Panc1 (cell line): ENCODE measurements around the gene MTSS2. TPM values are rescaled to one million over a fixed set of nuclear protein-coding genes. Genes with fewer than 3 reads are reported as not detected.

ENCODE experiments used
- ATAC-seq: fragments of 200-7000 bp; cut with Tn5 transposase; 2 replicates; pipeline ENCODE4 v1.9.1; 2020; ENCODE audit warnings: mild to moderate bottlenecking, moderate library complexity
- BruUV-seq: library from RNA; stranded (reverse); fragments of 400-500 nt; replicated peaks from 2 replicates; lab custom pipeline; 2021; lab: Mats Ljungman, UMichigan
- CTCF ChIA-PET: fragments of 300-600 bp; sonication (Branson Sonifier 250); formaldehyde crosslinking; loops from one replicate; lab custom pipeline; 2022; ENCODE audit warnings: antibody characterized with exemption; lab: Charles Lee
- POLR2A ChIA-PET: fragments of 300-600 bp; sonication (Branson Sonifier 250); formaldehyde crosslinking; loops from one replicate; lab custom pipeline; 2022; ENCODE audit warnings: antibody characterized with exemption; lab: Charles Lee
- DNase-seq: peaks from one replicate; pipeline ENCODE4 v3.0.0-alpha.2; 2010; ENCODE audit warnings: low read depth, low spot score
- H3K27ac ChIP-seq: 2 replicates; pipeline ENCODE4 v1.5.1; 2011; ENCODE audit warnings: mild to moderate bottlenecking, low read length, inconsistent platforms
- H3K27me3 ChIP-seq: fragments of 200-500 bp; sonication (Bioruptor generic); 2 replicates; pipeline ENCODE4 v1.6.0; 2014; ENCODE audit warnings: low read length, inconsistent platforms; ENCODE audit not compliant: control insufficient read depth, insufficient read depth
- H3K36me3 ChIP-seq: fragments of 200-500 bp; sonication (Bioruptor generic); 2 replicates; pipeline ENCODE4 v1.5.1; 2014; ENCODE audit warnings: inconsistent platforms, mild to moderate bottlenecking, low read length, moderate library complexity; ENCODE audit not compliant: control insufficient read depth, insufficient read depth
- H3K4me1 ChIP-seq: 2 replicates; pipeline ENCODE4 v1.5.1; 2011; ENCODE audit warnings: inconsistent platforms, mild to moderate bottlenecking, low read length, moderate library complexity; ENCODE audit not compliant: control insufficient read depth, insufficient read depth
- H3K4me3 ChIP-seq, 2 experiments: 2 replicates each; pipeline ENCODE4 v1.5.1; 2011 to 2012; ENCODE audit warnings: low read depth in 2 of 2, low read length in 2 of 2, mild to moderate bottlenecking in 2 of 2, inconsistent platforms in 1 of 2, moderate library complexity in 1 of 2
- H3K9me3 ChIP-seq: fragments of 200-500 bp; sonication (Bioruptor generic); 2 replicates; pipeline ENCODE4 v1.5.1; 2014; ENCODE audit warnings: low read depth, mild to moderate bottlenecking, inconsistent platforms, low read length, moderate library complexity; ENCODE audit not compliant: control insufficient read depth, insufficient read depth
- CTCF ChIP-seq: fragments of 450-650 bp; IDR thresholded peaks from 2 replicates; pipeline ENCODE4 v1.5.1; 2017; ENCODE audit warnings: mild to moderate bottlenecking
- POLR2AphosphoS5 ChIP-seq: IDR thresholded peaks from 2 replicates; pipeline ENCODE4 v1.6.1; 2012; ENCODE audit warnings: mild to moderate bottlenecking, low read depth, low read length, moderate library complexity
- REST ChIP-seq, 2 experiments: IDR thresholded peaks; 2 replicates each; pipeline ENCODE4 v1.6.1; 2011 to 2012; ENCODE audit warnings: low read depth in 2 of 2, control low read depth in 1 of 2, low read length in 1 of 2, mild to moderate bottlenecking in 1 of 2, moderate library complexity in 1 of 2; ENCODE audit not compliant: insufficient read depth in 1 of 2
- SIN3A ChIP-seq: IDR thresholded peaks from 2 replicates; pipeline ENCODE4 v1.6.1; 2012; ENCODE audit warnings: low read depth, mild to moderate bottlenecking, low read length, moderate library complexity, borderline replicate concordance; ENCODE audit not compliant: insufficient read depth
- TCF7L2 ChIP-seq: IDR thresholded peaks from 2 replicates; pipeline ENCODE4 v1.6.1; 2011; ENCODE audit warnings: mild to moderate bottlenecking, low read depth, low read length, inconsistent platforms
- in situ Hi-C: cut with HindIII; loops from 2 replicates; pipeline ENCODE4 v1.10.0; 2016; ENCODE audit warnings: low sequenced_read_pairs, low pct_unique_long_range_greater_than_20kb
- intact Hi-C: fragments of 100-400 bp; cut with micrococcal nuclease; formaldehyde crosslinking; loops from one replicate; pipeline ENCODE4 v1.10.0; 2022; ENCODE audit not compliant: unreplicated experiment
- total RNA-seq: library from RNA; stranded (reverse); gene quantifications from one replicate; pipeline ENCODE4 v1.2.1, GENCODE V29; 2021; ENCODE audit not compliant: unreplicated experiment

The MTSS2 gene
- total RNA-seq, 1 experiment from 2014 or later, result 55.7 TPM

GRCh38 chr16:70711211-70712031 lies 25.6 kb upstream of the MTSS2 start:
- no peaks in the 10 kb centered on the region for H3K27me3 ChIP-seq
- DNase-seq (no peak), ATAC-seq (no peak)
- intact Hi-C loops (no loop called here), in situ Hi-C loops (no loop called here)
- ChIA-PET CTCF (no interaction called here), POLR2A (no interaction called here)
- no peaks in the 10 kb centered on the region for H3K36me3 ChIP-seq
- no peaks in the 10 kb centered on the region for H3K9me3 ChIP-seq
- TF ChIP-seq TCF7L2, result no peak
- no peak for TF ChIP-seq SIN3A
- no peak for TF ChIP-seq POLR2AphosphoS5
- no peak for TF ChIP-seq CTCF
- TF ChIP-seq REST (IDR thresholded peaks at IDR 0.05; ENCODE audit: insufficient read depth in 1 of 2, low read depth in 2 of 2, low read length in 1 of 2), result no peak
- no peak overlapping the region for H3K4me3 ChIP-seq
- BruUV-seq, result no TSS peak
- peaks cover 9% of the 10 kb centered on the region for H3K4me1 ChIP-seq
- no peak overlapping the region for H3K27ac ChIP-seq

- Histone ChIP-seq H3K27me3 (no peaks in the 10 kb centered on the region), H3K4me1 (peaks cover 9% of the 10 kb centered on the region), H3K9me3 (no peaks in the 10 kb centered on the region), H3K27ac (no peak overlapping the region), H3K4me3 (no peak overlapping the region), H3K36me3 (no peaks in the 10 kb centered on the region)
- no peak for ATAC-seq
- in situ Hi-C loops (no loop called here), intact Hi-C loops (no loop called here)
- DNase-seq, result no peak
- ChIA-PET POLR2A (no interaction called here), CTCF (no interaction called here)
- TF ChIP-seq REST (IDR thresholded peaks at IDR 0.05; ENCODE audit: insufficient read depth in 1 of 2, low read depth in 2 of 2, low read length in 1 of 2) (no peak), TCF7L2 (no peak), POLR2AphosphoS5 (no peak), CTCF (no peak), SIN3A (no peak)
- no TSS peak for BruUV-seq
Observed at GRCh38 chr16:70710422-70711210, 24.8 kb upstream of the MTSS2 start.
